GM19238 (cell line): ENCODE data around the gene MAGEA2B.
"Not testable (repeated sequence)": the region's sequence is repeated elsewhere in the genome, so short reads cannot be mapped to it uniquely, and the experiment has no call there.

Source experiments
- DNase-seq: peaks from one replicate; pipeline ENCODE4 v3.0.0; 2011; ENCODE audit warnings: low spot score; ENCODE audit not compliant: insufficient read length

MAGEA2B gene

DNA sequence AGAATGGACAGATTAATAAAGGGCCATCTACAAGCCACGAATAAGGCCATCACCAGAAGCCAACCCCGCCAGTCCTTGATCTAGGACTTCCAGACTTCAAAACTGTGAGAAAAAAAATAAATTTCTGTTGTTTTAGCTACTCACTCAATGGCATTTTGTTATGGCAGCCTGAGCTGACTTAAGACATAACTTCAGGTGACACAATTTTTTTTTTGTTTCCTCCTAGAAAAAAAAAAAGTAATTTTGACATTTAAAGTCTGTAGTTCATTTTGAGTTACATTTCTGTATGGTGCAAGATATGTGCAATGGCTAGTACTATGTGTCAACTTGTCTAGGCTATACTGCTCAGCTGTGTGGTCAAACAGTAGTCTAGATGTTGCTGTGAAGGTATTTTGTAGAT, 44.5 kb downstream of the MAGEA2B start, which contains the start of gene CSAG3:
Gene CSAG3, plus strand, starts transcription at position 301 of the 400 bp plus-strand sequence.
- DNase-seq: not testable (repeated sequence)

DNA sequence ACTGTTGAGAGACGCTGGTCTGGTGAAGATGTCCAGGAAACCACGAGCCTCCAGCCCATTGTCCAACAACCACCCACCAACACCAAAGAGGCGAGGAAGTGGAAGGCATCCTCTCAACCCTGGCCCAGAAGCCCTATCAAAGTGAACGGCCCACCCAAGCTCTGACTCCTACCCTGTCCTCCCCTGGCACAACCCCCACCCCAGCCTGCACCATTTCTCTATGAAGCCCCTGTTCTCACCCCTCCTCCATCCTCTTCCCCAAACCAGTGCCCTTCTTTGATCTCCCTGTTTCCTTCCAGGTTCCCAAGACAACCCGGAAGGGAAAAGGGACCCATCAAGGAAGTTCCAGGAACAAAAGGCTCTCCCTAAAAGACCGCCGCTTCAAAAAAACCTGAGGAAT, 45.1 kb downstream of the MAGEA2B start:
- DNase-seq: not testable (repeated sequence)

DNA sequence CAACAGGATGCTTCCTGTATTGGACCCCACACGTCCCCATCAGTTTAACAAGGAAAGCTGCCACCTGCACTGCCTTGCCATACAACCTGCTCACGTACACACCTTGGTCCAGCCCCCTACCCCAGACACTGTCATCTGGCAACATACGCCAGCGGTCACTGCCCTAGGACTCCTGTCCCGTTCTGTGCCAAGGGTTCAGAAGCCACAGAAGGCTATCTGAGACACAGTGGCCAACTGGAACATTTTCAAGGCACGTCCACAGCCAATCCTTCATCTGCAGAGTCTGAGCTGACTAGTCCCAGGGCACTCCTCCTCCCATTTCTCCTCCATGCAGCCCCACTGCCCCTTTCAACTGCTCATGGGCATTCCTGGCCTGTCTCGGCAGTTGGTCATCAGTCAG, 47.2 kb downstream of the MAGEA2B start:
- DNase-seq: not testable (repeated sequence)

DNA sequence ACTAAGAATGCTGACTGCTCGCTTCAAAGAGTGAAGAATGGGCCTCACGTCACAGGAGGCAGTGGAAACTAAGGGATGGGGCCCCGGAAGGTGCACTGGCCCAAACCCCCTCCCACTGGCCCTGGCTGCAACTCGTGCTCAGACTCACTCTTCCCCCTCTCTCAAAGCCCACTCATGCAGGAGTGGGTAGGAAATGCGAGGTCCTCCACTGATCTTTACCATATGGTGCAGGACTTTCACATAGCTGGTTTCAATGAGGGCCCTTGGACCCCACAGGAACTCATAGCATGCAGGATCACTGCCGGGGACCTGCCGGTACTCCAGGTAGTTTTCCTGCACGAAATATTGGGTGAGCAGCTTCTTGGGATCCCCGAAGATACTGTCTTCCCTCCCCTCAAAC, 52.1 kb downstream of the MAGEA2B start:
- DNase-seq: not testable (repeated sequence)
